IPS-11a (cell line): ENCODE data around the gene KANTR.

ENCODE experiments used
- H3K4me3 ChIP-seq: one replicate; pipeline ENCODE4 v1.5.1; 2013; ENCODE audit warnings: low read depth, low read length, control low read depth

The KANTR gene

GRCh38 chrX:53080628-53081580 lies 13.0 kb upstream of the KANTR start:
- no peak overlapping the region for H3K4me3 ChIP-seq

GRCh38 chrX:53081925-53082772 lies 11.8 kb upstream of the KANTR start, which contains the start of gene TSPYL2:
TSS of gene TSPYL2 (plus strand) at chrX:53082367. CDS start at chrX:53082499, 132 bp downstream.
- peak within 1 kb of the TSS; percentile 55 for H3K4me3 ChIP-seq

DNA sequence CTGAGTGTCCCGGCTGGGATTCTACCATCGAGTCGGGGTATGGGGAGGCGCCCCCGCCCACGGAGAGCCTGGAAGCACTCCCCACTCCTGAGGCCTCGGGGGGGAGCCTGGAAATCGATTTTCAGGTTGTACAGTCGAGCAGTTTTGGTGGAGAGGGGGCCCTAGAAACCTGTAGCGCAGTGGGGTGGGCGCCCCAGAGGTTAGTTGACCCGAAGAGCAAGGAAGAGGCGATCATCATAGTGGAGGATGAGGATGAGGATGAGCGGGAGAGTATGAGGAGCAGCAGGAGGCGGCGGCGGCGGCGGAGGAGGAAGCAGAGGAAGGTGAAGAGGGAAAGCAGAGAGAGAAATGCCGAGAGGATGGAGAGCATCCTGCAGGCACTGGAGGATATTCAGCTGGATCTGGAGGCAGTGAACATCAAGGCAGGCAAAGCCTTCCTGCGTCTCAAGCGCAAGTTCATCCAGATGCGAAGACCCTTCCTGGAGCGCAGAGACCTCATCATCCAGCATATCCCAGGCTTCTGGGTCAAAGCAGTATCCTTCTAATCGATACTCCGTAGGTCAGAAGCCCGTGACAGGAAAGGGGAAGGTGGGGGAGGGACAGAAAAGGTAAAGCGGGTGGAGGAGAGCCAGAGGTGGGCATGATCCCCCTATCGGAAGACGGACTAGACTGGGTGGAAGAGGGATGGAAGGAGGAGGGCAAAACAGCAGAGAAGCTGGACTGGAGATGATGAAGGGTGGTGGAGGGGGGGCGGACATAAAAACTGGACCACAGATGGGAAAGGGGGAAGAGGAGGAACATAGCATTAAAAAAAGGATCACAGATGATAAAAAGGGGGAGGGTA lies 10.9 kb upstream of the KANTR start:
- H3K4me3 ChIP-seq = peak overlapping the region; percentile 55

DNA sequence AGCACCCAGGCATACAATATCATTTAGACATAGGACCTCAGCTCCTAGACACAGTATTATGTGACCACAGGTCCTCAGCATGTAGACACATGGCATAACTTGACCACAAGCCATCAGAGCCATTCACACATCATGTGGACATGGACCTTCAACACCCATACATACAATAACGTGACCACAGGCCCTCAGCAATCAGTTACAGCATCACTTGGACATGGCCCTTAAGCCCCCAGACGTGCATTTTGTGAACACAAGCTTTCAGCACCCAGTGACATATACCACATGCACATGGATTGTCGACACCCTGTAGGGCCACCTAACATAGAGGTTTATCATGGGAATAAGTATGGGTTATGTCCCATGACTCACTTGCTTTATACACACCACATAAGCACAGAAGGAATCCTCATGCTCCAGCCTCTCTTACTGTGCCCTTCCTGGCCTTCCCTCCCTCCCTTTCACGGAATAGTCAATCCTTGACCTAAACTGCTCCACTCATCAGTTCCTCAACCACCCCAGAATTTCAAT lies 9.8 kb upstream of the KANTR start:
- H3K4me3 ChIP-seq = no peak overlapping the region

DNA sequence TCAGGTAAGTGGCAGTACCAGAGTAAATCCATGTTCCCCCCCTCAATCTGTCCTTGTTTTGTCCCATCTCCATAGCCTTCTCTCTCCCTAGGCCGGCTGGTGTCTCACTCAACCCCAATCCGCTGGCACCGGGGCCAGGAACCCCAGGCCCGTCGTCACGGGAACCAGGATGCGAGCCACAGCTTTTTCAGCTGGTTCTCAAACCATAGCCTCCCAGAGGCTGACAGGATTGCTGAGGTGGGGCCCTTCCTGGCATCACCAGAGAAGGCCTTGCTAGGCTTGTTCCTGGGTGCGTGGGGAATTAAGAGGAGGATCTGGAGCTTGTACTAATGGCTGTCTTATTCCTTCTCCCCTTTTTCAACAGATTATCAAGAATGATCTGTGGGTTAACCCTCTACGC lies 9.1 kb upstream of the KANTR start:
- no peak overlapping the region for H3K4me3 ChIP-seq

DNA sequence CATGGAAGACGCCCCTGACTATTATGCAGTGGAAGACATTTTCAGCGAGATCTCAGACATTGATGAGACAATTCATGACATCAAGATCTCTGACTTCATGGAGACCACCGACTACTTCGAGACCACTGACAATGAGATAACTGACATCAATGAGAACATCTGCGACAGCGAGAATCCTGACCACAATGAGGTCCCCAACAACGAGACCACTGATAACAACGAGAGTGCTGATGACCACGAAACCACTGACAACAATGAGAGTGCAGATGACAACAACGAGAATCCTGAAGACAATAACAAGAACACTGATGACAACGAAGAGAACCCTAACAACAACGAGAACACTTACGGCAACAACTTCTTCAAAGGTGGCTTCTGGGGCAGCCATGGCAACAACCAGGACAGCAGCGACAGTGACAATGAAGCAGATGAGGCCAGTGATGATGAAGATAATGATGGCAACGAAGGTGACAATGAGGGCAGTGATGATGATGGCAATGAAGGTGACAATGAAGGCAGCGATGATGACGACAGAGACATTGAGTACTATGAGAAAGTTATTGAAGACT lies 8.2 kb upstream of the KANTR start:
- H3K4me3 ChIP-seq = no peak overlapping the region

- no peak overlapping the region for H3K4me3 ChIP-seq
Observed at GRCh38 chrX:53086464-53086863, 7.5 kb upstream of the KANTR start.

- H3K4me3 ChIP-seq = no peak overlapping the region
Observed at GRCh38 chrX:53087388-53087831, 6.5 kb upstream of the KANTR start.

GRCh38 chrX:53088136-53088974 lies 5.6 kb upstream of the KANTR start:
- peak overlapping the region; percentile 50 for H3K4me3 ChIP-seq

DNA sequence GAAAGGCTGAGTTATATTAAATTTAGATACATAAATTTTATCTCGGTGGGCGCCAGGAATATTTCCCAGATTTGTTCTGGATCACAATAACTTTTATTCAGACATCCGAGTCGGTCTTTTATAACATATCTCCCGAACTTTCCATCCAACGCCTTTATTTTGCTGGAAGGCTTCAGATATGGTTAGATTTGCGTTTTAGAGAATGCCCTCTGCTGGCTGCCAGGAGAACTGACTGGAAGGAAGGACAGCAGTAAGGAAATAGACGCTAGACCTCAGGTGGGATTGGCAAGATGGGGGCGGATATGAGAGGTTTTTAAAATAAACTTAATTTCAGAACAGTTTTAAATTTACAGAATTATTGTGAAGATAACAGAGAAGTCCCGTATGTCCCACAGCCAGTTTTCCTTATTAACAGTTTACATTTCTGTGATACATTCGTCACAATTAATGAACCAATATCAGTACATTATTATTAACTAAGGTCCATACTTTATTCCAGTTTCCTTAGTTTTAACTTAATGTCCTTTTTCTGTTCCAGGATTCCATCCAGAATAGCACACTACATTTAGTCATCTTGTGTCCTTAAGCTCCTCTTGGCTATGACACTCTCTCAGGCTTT lies 4.6 kb upstream of the KANTR start:
- H3K4me3 ChIP-seq = peak overlapping the region; percentile 50

- no peak overlapping the region for H3K4me3 ChIP-seq
Observed at GRCh38 chrX:53089925-53090324, 4.0 kb upstream of the KANTR start.

GRCh38 chrX:53091354-53091753 lies 2.6 kb upstream of the KANTR start:
- H3K4me3 ChIP-seq = no peak overlapping the region

DNA sequence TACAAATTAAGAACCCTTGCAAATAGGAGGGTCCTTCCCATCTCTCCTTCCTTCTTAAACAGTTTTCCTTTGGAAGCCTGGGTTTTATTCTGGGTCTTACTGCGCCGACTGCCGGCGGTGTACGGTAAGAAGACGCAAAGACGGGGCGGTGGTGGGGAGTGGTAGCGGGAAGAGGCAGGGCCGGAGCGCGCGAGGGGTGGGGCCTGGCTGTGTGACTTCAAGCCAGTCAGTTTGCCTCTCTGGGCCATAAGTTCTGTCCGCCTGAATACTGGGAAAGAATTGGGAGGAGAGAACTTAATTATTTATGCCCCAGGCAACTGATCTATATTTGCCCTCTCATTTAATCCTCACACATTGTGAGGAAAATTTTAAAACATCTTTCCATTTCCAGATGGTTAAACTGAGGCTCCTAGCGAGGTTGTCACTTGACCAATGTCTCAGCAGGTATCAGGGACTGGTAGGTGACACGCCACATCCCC lies 726 bp upstream of the KANTR start:
- H3K4me3 ChIP-seq = peak overlapping the region; percentile 18

DNA sequence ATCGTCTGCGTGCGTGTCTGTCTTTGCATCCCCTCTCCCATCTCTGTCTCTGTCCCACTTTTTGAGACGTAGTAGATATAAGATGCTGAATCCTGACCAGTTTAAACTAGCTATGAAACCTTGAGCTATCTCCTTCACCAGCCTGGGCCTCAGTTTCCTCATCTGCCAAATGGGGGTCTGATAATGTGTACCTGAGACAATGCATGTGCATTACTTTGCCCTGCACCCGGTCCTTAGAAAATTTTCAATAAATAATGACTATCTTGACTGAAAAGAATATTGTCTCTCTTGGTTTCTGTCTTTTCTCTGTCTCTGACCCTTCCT lies 602 bp downstream of the KANTR start:
- peak overlapping the region; percentile 59 for H3K4me3 ChIP-seq

- no peak overlapping the region for H3K4me3 ChIP-seq
Observed at GRCh38 chrX:53095796-53096195, 1.9 kb downstream of the KANTR start.

DNA sequence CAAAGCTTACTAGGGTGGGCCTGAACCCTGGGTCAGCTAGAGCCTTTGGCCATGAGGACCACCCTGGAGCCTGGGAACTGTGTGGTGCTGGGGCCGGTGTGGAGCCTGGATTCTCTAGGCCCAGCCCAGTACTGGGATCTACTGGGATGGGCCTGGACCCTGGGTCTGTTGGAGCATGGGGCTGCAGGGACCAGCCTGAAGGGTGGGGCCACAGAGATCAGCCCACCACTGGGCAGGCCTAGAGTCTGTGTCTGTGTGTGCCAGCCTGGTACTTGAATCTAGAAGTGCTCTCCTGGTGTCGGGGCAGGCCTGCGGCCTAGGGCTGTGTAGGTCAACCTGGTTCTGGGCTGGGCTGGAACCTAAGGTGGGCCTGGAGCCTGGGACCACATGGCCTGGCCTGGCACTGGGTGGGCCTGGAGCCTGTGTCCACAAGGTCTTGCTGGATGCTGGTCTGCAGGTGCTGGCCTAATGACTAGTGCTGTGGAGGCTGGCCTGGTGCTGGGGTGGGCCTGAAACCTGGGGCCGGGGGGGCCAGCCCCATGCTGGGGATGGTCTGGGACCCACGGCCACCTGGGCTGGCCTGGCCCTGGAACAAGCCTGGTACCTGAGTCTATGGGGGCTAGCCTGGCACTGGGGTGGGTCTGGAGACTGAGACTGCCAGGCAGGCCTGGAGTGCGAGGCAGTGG lies 21.1 kb downstream of the KANTR start:
- H3K4me3 ChIP-seq = no peak overlapping the region

DNA sequence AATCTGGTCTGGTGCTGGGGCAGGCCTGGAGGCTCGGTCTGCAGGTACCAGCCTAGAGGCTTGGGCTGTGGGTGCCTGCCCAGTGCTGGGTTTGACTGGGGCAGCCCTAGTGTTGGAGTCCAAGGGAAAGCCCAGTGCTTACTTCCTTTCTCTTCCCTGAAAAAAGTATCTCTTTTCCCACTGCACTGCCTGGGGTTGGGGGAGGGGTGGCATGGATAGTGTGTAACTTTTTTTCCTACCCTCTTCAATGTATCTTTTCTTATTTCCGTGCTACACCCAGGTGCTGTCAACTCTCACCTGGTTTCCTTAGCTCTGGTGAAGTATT lies 21.6 kb downstream of the KANTR start:
- no peak overlapping the region for H3K4me3 ChIP-seq

- H3K4me3 ChIP-seq = no peak overlapping the region
Observed at GRCh38 chrX:53116101-53116500, 22.2 kb downstream of the KANTR start.
